ENCODE results near the gene UROC1.

UROC1 gene

GRCh38 chr3:126517291-126517951 lies at the start of gene UROC1:
Gene UROC1, minus strand, starts transcription at chr3:126517773. Its CDS starts 54 bp downstream, at chr3:126517719.
- no peak for DNase-seq

- no peak for DNase-seq
Measured at GRCh38 chr3:126562737-126563276, 45.2 kb upstream of the UROC1 start.

GRCh38 chr3:126558336-126559071 lies 40.9 kb upstream of the UROC1 start, which contains the start of gene C3orf22:
Gene C3orf22, minus strand, starts transcription at chr3:126558932. Its CDS starts 5,542 bp downstream, at chr3:126553390.
- no peak for DNase-seq

GRCh38 chr3:126557761-126558160 lies 40.2 kb upstream of the UROC1 start:
- no peak for DNase-seq

- no peak for DNase-seq
Measured at GRCh38 chr3:126557415-126557745, 39.8 kb upstream of the UROC1 start.

GRCh38 chr3:126556637-126557414 lies 39.3 kb upstream of the UROC1 start:
- DNase-seq: no peak

- no peak for DNase-seq
Measured at GRCh38 chr3:126555795-126556636, 38.4 kb upstream of the UROC1 start.

- no peak for DNase-seq
Measured at GRCh38 chr3:126554560-126555525, 37.3 kb upstream of the UROC1 start.

GRCh38 chr3:126553284-126554084 lies 35.9 kb upstream of the UROC1 start:
- DNase-seq: no peak

- DNase-seq: no peak
Measured at GRCh38 chr3:126552688-126553283, 35.2 kb upstream of the UROC1 start.

- no peak for DNase-seq
Measured at GRCh38 chr3:126551839-126552687, 34.5 kb upstream of the UROC1 start.

- no peak for DNase-seq
Measured at GRCh38 chr3:126551121-126551838, 33.7 kb upstream of the UROC1 start.

- DNase-seq: no peak
Measured at GRCh38 chr3:126550488-126551051, 33.0 kb upstream of the UROC1 start.

GRCh38 chr3:126549861-126550487 lies 32.4 kb upstream of the UROC1 start:
- DNase-seq: no peak

GRCh38 chr3:126548556-126549466 lies 31.2 kb upstream of the UROC1 start:
- DNase-seq: no peak

GRCh38 chr3:126547721-126548120 lies 30.1 kb upstream of the UROC1 start:
- DNase-seq: no peak
